ENCODE results near the gene PER1.
A peak's percentile ranks its signal among the peaks of the same experiment; 100 is the strongest.
"Not testable (repeated sequence)": the region's sequence is repeated elsewhere in the genome, so short reads cannot be mapped to it uniquely, and the experiment has no call there.

PER1 gene

GRCh38 chr17:8152112-8152775, at the start of gene PER1:
Gene PER1, minus strand, starts transcription at chr17:8152404. Its CDS starts 1,698 bp downstream, at chr17:8150706.
- peak in 3 of 4 experiments; percentile 59 to 94 (median 82) for DNase-seq (ENCODE audit: low read depth in 4 of 4, low spot score in 1 of 4)

- DNase-seq (ENCODE audit: low read depth in 4 of 4, low spot score in 1 of 4) = peak in 1 of 4 experiments; percentile 25
Observed at GRCh38 chr17:8192070-8192815, 40.0 kb upstream of the PER1 start.

- no peak for DNase-seq (ENCODE audit: low read depth in 4 of 4, low spot score in 1 of 4)
Observed at GRCh38 chr17:8190506-8190905, 38.3 kb upstream of the PER1 start.

- peak; percentile 75 to 94 (median 88) for DNase-seq (ENCODE audit: low read depth in 4 of 4, low spot score in 1 of 4)
Observed at GRCh38 chr17:8189711-8190477, 37.7 kb upstream of the PER1 start, which contains the start of gene BORCS6. Gene BORCS6, minus strand, starts transcription at chr17:8190180. Its CDS starts 40 bp downstream, at chr17:8190140.

- DNase-seq (ENCODE audit: low read depth in 4 of 4, low spot score in 1 of 4) = no peak
Observed at GRCh38 chr17:8189041-8189710, 37.0 kb upstream of the PER1 start.

- no peak for DNase-seq (ENCODE audit: low read depth in 4 of 4, low spot score in 1 of 4)
Observed at GRCh38 chr17:8188263-8188839, 36.1 kb upstream of the PER1 start.

GRCh38 chr17:8187517-8188262, 35.5 kb upstream of the PER1 start:
- DNase-seq (ENCODE audit: low read depth in 4 of 4, low spot score in 1 of 4) = peak; percentile 75 to 91 (median 85)

- DNase-seq (ENCODE audit: low read depth in 4 of 4, low spot score in 1 of 4) = peak; percentile 88 to 98 (median 97)
Observed at GRCh38 chr17:8186787-8187516, 34.7 kb upstream of the PER1 start.

GRCh38 chr17:8186446-8186786, 34.2 kb upstream of the PER1 start:
- DNase-seq (ENCODE audit: low read depth in 4 of 4, low spot score in 1 of 4) = no peak

GRCh38 chr17:8185582-8186445, 33.6 kb upstream of the PER1 start:
- DNase-seq (ENCODE audit: low read depth in 4 of 4, low spot score in 1 of 4) = peak; percentile 84 to 97 (median 89)

GRCh38 chr17:8176998-8177731, 25.0 kb upstream of the PER1 start:
- DNase-seq (ENCODE audit: low read depth in 4 of 4, low spot score in 1 of 4) = no peak

- peak in 3 of 4 experiments; percentile 67 to 81 (median 81) for DNase-seq (ENCODE audit: low read depth in 4 of 4, low spot score in 1 of 4)
Observed at GRCh38 chr17:8176197-8176940, 24.2 kb upstream of the PER1 start, which contains the start of gene TMEM107. Gene TMEM107, minus strand, starts transcription at chr17:8176380. Its CDS starts 94 bp downstream, at chr17:8176286.

- no peak for DNase-seq (ENCODE audit: low read depth in 4 of 4, low spot score in 1 of 4)
Observed at GRCh38 chr17:8175795-8176196, 23.6 kb upstream of the PER1 start.

GRCh38 chr17:8173871-8174322, 21.7 kb upstream of the PER1 start:
- DNase-seq (ENCODE audit: low read depth in 4 of 4, low spot score in 1 of 4) = no peak

- DNase-seq (ENCODE audit: low read depth in 4 of 4, low spot score in 1 of 4) = peak in 1 of 4 experiments; percentile 74
Observed at GRCh38 chr17:8173056-8173870, 21.1 kb upstream of the PER1 start.

GRCh38 chr17:8170186-8170585, 18.0 kb upstream of the PER1 start:
- DNase-seq (ENCODE audit: low read depth in 4 of 4, low spot score in 1 of 4) = not testable (repeated sequence)
